Smooth muscle cell (in vitro differentiated cells): ENCODE measurements around the gene TSHZ2. TPM values are rescaled to one million over a fixed set of nuclear protein-coding genes. Genes with fewer than 3 reads are reported as not detected.
"Not testable (repeated sequence)": the region's sequence is repeated elsewhere in the genome, so short reads cannot be mapped to it uniquely, and the experiment has no call there.

ENCODE experiments used
- DNase-seq: peaks from one replicate; lab custom pipeline; 2025; ENCODE audit not compliant: unreplicated experiment; lab: John Stamatoyannopoulos, UW
- H2AFZ ChIP-seq: fragments of 200-600 bp; sonication (generic); 2 replicates; pipeline ENCODE4 v1.6.0; 2016; ENCODE audit warnings: antibody characterized with exemption, low read depth, mild to moderate bottlenecking
- H3F3A ChIP-seq: fragments of 200-600 bp; sonication (generic); 2 replicates; pipeline ENCODE4 v1.6.0; 2017; ENCODE audit warnings: antibody characterized with exemption, low read depth
- H3K27ac ChIP-seq: fragments of 200-600 bp; sonication (generic); 2 replicates; pipeline ENCODE4 v1.5.1; 2016; ENCODE audit warnings: low read depth, mild to moderate bottlenecking
- H3K27me3 ChIP-seq: fragments of 200-600 bp; sonication (generic); 2 replicates; pipeline ENCODE4 v1.6.1; 2016; ENCODE audit warnings: low read depth, mild to moderate bottlenecking
- H3K36me3 ChIP-seq: fragments of 200-600 bp; sonication (generic); 2 replicates; pipeline ENCODE4 v1.5.1; 2016; ENCODE audit warnings: low read depth
- H3K4me1 ChIP-seq: fragments of 200-600 bp; sonication (generic); 2 replicates; pipeline ENCODE4 v1.5.1; 2016; ENCODE audit warnings: low read depth
- H3K4me2 ChIP-seq: fragments of 200-600 bp; sonication (generic); 2 replicates; pipeline ENCODE4 v1.6.0; 2016; ENCODE audit warnings: mild to moderate bottlenecking
- H3K4me3 ChIP-seq: fragments of 200-600 bp; sonication (generic); 2 replicates; pipeline ENCODE4 v1.5.1; 2016; ENCODE audit warnings: mild to moderate bottlenecking
- H3K79me2 ChIP-seq: fragments of 200-600 bp; sonication (generic); 2 replicates; pipeline ENCODE4 v1.6.0; 2016; ENCODE audit warnings: low read depth, mild to moderate bottlenecking
- H3K9ac ChIP-seq: fragments of 200-600 bp; sonication (generic); 2 replicates; pipeline ENCODE4 v1.6.0; 2016; ENCODE audit warnings: low read depth
- H3K9me3 ChIP-seq: fragments of 200-600 bp; sonication (generic); replicated peaks from 2 replicates; pipeline ENCODE4 v1.5.1; 2016; ENCODE audit warnings: low read depth
- H4K20me1 ChIP-seq: fragments of 200-600 bp; sonication (generic); 2 replicates; pipeline ENCODE4 v1.6.0; 2016; ENCODE audit warnings: low read depth
- CTCF ChIP-seq: fragments of 200-600 bp; sonication (generic); IDR thresholded peaks from 2 replicates; pipeline ENCODE4 v1.5.1; 2017; ENCODE audit warnings: borderline replicate concordance, mild to moderate bottlenecking, antibody characterized with exemption; ENCODE audit not compliant: insufficient read depth, poor library complexity, severe bottlenecking
- WGBS: methylation state at CpG from one replicate; pipeline ENCODE4 v1.1.7; 2016; ENCODE audit warnings: low lambda C conversion rate; 5-methylcytosine and 5-hydroxymethylcytosine counted together
- polyA plus RNA-seq: library from polyadenylated mRNA; unstranded; fragments of >200 nt; fragmentation: Nextera tagmentation; extraction: Ambion mirVana; gene quantifications from 2 replicates; pipeline ENCODE4 v1.2.1, GENCODE V29; 2016
- total RNA-seq: library from RNA; depleted of rRNA; stranded (reverse); fragments of >200 nt; gene quantifications from 2 replicates; pipeline ENCODE4 v1.2.3, GENCODE V29; 2014

TSHZ2 gene
- total and polyA plus RNA-seq, 2 experiments from 2014 or later = 4.8 to 6.6 TPM

- Histone ChIP-seq H3F3A (no peaks in the 10 kb centered on the region), H3K79me2 (no peaks in the 10 kb centered on the region)
Measured at GRCh38 chr20:53500651-53501050, 528.5 kb downstream of the TSHZ2 start.

GRCh38 chr20:53502820-53503219 is 530.7 kb downstream of the TSHZ2 start:
- Histone ChIP-seq H3F3A (no peaks in the 10 kb centered on the region), H3K79me2 (no peaks in the 10 kb centered on the region), H3K27me3 (no peaks in the 10 kb centered on the region), H3K9ac (no peak overlapping the region), H2AFZ (no peak overlapping the region), H3K9me3 (no peaks in the 10 kb centered on the region), H3K27ac (no peak overlapping the region), H3K4me3 (peak overlapping the region; percentile 38), H3K36me3 (no peaks in the 10 kb centered on the region), H4K20me1 (no peaks in the 10 kb centered on the region), H3K4me1 (no peaks in the 10 kb centered on the region), H3K4me2 (no peak overlapping the region)
- DNase-seq = no peak
- WGBS = 91% methylated on average over 4 of the region's 4 CpGs
- TF ChIP-seq CTCF = no peak

More at GRCh38 chr20:53500651-53501050, 528.5 kb downstream of the TSHZ2 start:
- Histone ChIP-seq H2AFZ (no peak overlapping the region), H4K20me1 (no peaks in the 10 kb centered on the region), H3K4me3 (no peak overlapping the region), H3K4me2 (no peak overlapping the region), H3K4me1 (no peaks in the 10 kb centered on the region), H3K27me3 (no peaks in the 10 kb centered on the region), H3K9ac (no peak overlapping the region), H3K27ac (no peak overlapping the region), H3K36me3 (no peaks in the 10 kb centered on the region), H3K9me3 (no peaks in the 10 kb centered on the region)
- no peak for DNase-seq
- no peak for TF ChIP-seq CTCF

GRCh38 chr20:53503517-53503919 is 531.4 kb downstream of the TSHZ2 start:
- no peaks in the 10 kb centered on the region for H4K20me1 ChIP-seq
- whole genome bisulfite sequencing = 58% methylated on average over 7 of the region's 7 CpGs
- DNase-seq = no peak
- H3K4me1 ChIP-seq = no peaks in the 10 kb centered on the region
- no peaks in the 10 kb centered on the region for H3K79me2 ChIP-seq
- H3K4me2 ChIP-seq = peak overlapping the region; percentile 59
- no peak overlapping the region for H3K27ac ChIP-seq
- no peak overlapping the region for H2AFZ ChIP-seq
- H3K27me3 ChIP-seq = no peaks in the 10 kb centered on the region
- no peaks in the 10 kb centered on the region for H3K9me3 ChIP-seq
- no peaks in the 10 kb centered on the region for H3K36me3 ChIP-seq
- H3K9ac ChIP-seq = no peak overlapping the region
- no peak for TF ChIP-seq CTCF
- H3F3A ChIP-seq = no peaks in the 10 kb centered on the region
- H3K4me3 ChIP-seq = peak overlapping the region; percentile 38

- H2AFZ ChIP-seq, H3K27me3 ChIP-seq, H3K27ac ChIP-seq, H3K9me3 ChIP-seq, H4K20me1 ChIP-seq, DNase-seq, H3K36me3 ChIP-seq, H3K4me1 ChIP-seq, H3K9ac ChIP-seq, H3K79me2 ChIP-seq, H3F3A ChIP-seq: not testable (repeated sequence)
- H3K4me3 ChIP-seq = peak overlapping the region; percentile 38
- 52% methylated on average over 18 of the region's 19 CpGs for WGBS
- peak overlapping the region; percentile 59 for H3K4me2 ChIP-seq
Measured at GRCh38 chr20:53504106-53504505, 531.9 kb downstream of the TSHZ2 start.
